Mucosa of descending colon (tissue), 3 donors: Measurements from ENCODE around the gene PLCXD1. TPM values are rescaled to one million over a fixed set of nuclear protein-coding genes. Genes with fewer than 3 reads are reported as not detected.

Source experiments
- ATAC-seq: fragments of 200-7000 bp; cut with Tn5 transposase; one replicate; pipeline ENCODE4 v1.9.1; 2020; ENCODE audit warnings: mild to moderate bottlenecking, moderate library complexity
- DNase-seq, 3 donors: peaks; one replicate each; pipeline ENCODE4 v3.0.0-alpha.2; 2020
- H3K36me3 ChIP-seq: fragments of 200-600 bp; one replicate; pipeline ENCODE4 v1.8.0; 2021; ENCODE audit warnings: low read depth, mild to moderate bottlenecking
- H3K4me1 ChIP-seq: fragments of 200-600 bp; one replicate; pipeline ENCODE4 v1.8.0; 2021; ENCODE audit warnings: low read depth, mild to moderate bottlenecking
- H3K4me3 ChIP-seq: fragments of 200-600 bp; one replicate; pipeline ENCODE4 v1.8.0; 2021; ENCODE audit warnings: mild to moderate bottlenecking
- H3K9me3 ChIP-seq: fragments of 200-600 bp; one replicate; pipeline ENCODE4 v1.8.0; 2021; ENCODE audit warnings: mild to moderate bottlenecking
- CTCF ChIP-seq: fragments of 200-600 bp; IDR thresholded peaks from one replicate; pipeline ENCODE4 v1.8.0; 2022; ENCODE audit warnings: antibody characterized with exemption, mild to moderate bottlenecking
- intact Hi-C, 2 donors: fragments of 100-400 bp; cut with DNase I in 1 of 2; cut with micrococcal nuclease in 1 of 2; formaldehyde crosslinking; loops; one replicate each; pipeline versions ENCODE4 v1.11.0 to v1.11.1; 2022; cut with DNase I, micrococcal nuclease
- total RNA-seq, 3 donors: library from RNA; stranded (reverse); fragmentation: NEBNext Ultra II Directional in 2 of 3; extraction: Animal tissue kit (Norgen Biotek cat#: 25700) in 2 of 3; gene quantifications; one replicate each; pipeline versions ENCODE4 v1.2.1 to v1.2.4, GENCODE V29; 2021 to 2023
- donor health status: DM: no; HTN: no; CAD: no; lungs with moderate emphysema.
- donor health status: DM: no; HTN: no; CAD: no.
- donor health status: DM: no; HTN: yes; CAD: no.

PLCXD1 gene
- total RNA-seq, 3 donors from 2014 or later = 12.6 to 20.7 (median 13.8) TPM

- intact Hi-C loops = no loop called here
- no peak overlapping the region for H3K4me3 ChIP-seq
- DNase-seq = peak in 1 of 3 donors; percentile 32
- ATAC-seq = peak; percentile 25
- H3K9me3 ChIP-seq = no peaks in the 10 kb centered on the region
- TF ChIP-seq CTCF = no peak
- no peaks in the 10 kb centered on the region for H3K36me3 ChIP-seq
- peaks cover 5% of the 10 kb centered on the region for H3K4me1 ChIP-seq
These were observed 50.8 kb downstream of the PLCXD1 start for GRCh38 chrX:331825-332495.

- Histone ChIP-seq H3K36me3 (no peaks in the 10 kb centered on the region), H3K9me3 (no peaks in the 10 kb centered on the region), H3K4me3 (no peak overlapping the region), H3K4me1 (peaks cover 5% of the 10 kb centered on the region)
- TF ChIP-seq CTCF = no peak
- ATAC-seq = no peak
- intact Hi-C loops = no loop called here
- DNase-seq = peak in 1 of 3 donors; percentile 41
These were observed 51.3 kb downstream of the PLCXD1 start for GRCh38 chrX:332496-332860.

- intact Hi-C loops = no loop called here
- DNase-seq = peak in 1 of 3 donors; percentile 43
These were observed 51.9 kb downstream of the PLCXD1 start for GRCh38 chrX:332916-333610.

GRCh38 chrX:333611-334311 lies 52.6 kb downstream of the PLCXD1 start:
- intact Hi-C loops = no loop called here
- ATAC-seq (no peak), DNase-seq (peak in 1 of 3 donors; percentile 43)
- Histone ChIP-seq H3K4me3 (no peak overlapping the region), H3K9me3 (no peaks in the 10 kb centered on the region), H3K36me3 (no peaks in the 10 kb centered on the region), H3K4me1 (peaks cover 5% of the 10 kb centered on the region)
- no peak for TF ChIP-seq CTCF

More at GRCh38 chrX:332916-333610, 51.9 kb downstream of the PLCXD1 start:
- ATAC-seq = no peak
- Histone ChIP-seq H3K9me3 (no peaks in the 10 kb centered on the region), H3K4me1 (peaks cover 5% of the 10 kb centered on the region), H3K4me3 (no peak overlapping the region), H3K36me3 (no peaks in the 10 kb centered on the region)
- no peak for TF ChIP-seq CTCF

- Histone ChIP-seq H3K36me3 (no peaks in the 10 kb centered on the region), H3K4me1 (peaks cover 5% of the 10 kb centered on the region), H3K9me3 (no peaks in the 10 kb centered on the region), H3K4me3 (no peak overlapping the region)
- ATAC-seq (no peak), DNase-seq (peak in 1 of 3 donors; percentile 44)
- intact Hi-C loops = no loop called here
- no peak for TF ChIP-seq CTCF
These were observed 53.2 kb downstream of the PLCXD1 start for GRCh38 chrX:334331-334891.
